ENCODE data around the gene ASB3.
"Not testable (repeated sequence)": the region's sequence is repeated elsewhere in the genome, so short reads cannot be mapped to it uniquely, and the experiment has no call there.

The ASB3 gene

GRCh38 chr2:53767405-53768241 lies 19.1 kb downstream of the ASB3 start, which contains the start of gene CHAC2:
Gene CHAC2 (plus strand): TSS chr2:53767804. CDS start chr2:53767887, 83 bp downstream.
- TF ChIP-seq, protein P1, sequence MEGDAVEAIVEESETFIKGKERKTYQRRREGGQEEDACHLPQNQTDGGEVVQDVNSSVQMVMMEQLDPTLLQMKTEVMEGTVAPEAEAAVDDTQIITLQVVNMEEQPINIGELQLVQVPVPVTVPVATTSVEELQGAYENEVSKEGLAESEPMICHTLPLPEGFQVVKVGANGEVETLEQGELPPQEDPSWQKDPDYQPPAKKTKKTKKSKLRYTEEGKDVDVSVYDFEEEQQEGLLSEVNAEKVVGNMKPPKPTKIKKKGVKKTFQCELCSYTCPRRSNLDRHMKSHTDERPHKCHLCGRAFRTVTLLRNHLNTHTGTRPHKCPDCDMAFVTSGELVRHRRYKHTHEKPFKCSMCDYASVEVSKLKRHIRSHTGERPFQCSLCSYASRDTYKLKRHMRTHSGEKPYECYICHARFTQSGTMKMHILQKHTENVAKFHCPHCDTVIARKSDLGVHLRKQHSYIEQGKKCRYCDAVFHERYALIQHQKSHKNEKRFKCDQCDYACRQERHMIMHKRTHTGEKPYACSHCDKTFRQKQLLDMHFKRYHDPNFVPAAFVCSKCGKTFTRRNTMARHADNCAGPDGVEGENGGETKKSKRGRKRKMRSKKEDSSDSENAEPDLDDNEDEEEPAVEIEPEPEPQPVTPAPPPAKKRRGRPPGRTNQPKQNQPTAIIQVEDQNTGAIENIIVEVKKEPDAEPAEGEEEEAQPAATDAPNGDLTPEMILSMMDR (IDR thresholded peaks at IDR 0.05; ENCODE audit: insufficient read depth, low read length, missing control alignments): peak; percentile 49
- peak within 1 kb of the TSS; percentile 77 for H3K4me3 ChIP-seq (ENCODE audit: low read depth, low read length)
- no peak for DNase-seq (ENCODE audit: low read depth, low spot score)
- CTCF ChIA-PET: interaction anchor here (0.7 to 1.8 kb wide), 4 partner anchors 9 to 28 kb away, joined by 3 to 10 read pairs (median 6); partner anchors contain the start of genes ASB3 and ERLEC1
- POLR2A ChIA-PET: interaction anchor here (0.7 to 0.9 kb wide), 2 partner anchors 16 to 19 kb away, joined by 3 read pairs; partner anchors contain the start of genes ASB3 and ERLEC1

DNA sequence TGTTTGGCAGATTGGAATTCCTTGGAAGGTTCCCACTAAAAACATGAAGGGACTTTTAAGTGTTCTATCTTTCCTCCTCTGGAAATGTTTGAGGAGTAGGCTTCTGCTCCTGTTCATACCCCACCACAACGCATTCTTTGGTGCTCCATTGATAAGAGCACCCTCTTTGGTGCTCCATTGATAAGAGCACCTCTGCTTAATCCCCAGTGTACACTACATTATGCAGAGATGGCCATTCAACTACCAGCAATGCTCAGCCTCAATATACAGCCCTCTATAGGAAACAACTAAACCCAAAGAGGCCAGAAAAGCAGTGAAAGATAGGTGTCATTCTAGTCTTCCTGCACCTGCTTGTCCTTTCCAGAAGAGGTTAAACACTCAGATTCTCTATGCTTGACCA lies 21.0 kb downstream of the ASB3 start:
- no peak for DNase-seq (ENCODE audit: low read depth, low spot score)
- CTCF ChIA-PET: no interaction called here
- no peak overlapping the region for H3K4me3 ChIP-seq (ENCODE audit: low read depth, low read length)
- TF ChIP-seq, protein P1 (IDR thresholded peaks at IDR 0.05; ENCODE audit: insufficient read depth, low read length, missing control alignments): no peak
- POLR2A ChIA-PET: no interaction called here

DNA sequence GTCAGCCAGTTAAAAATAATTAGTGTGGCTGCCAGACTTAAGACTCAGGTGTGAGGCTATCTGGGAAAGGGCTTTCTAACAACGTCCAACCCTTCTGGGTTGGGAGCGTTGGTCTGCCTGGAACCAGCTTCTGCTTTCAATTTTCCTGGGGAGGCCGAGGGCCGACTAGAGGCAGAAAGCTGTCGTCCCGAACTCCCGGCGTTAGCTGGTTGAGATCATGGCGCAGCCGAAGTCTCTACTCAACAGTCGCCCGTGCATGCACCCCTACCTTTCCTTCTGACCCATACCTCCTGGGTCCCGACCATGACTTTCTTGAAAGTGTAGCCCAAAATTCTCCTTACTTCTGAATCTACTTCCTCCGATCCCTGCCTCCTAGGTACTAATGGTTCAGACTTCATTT lies 29.5 kb downstream of the ASB3 start:
- CTCF ChIA-PET: interaction anchor here (1.2 kb wide), 1 partner anchor 17 kb away, joined by 3 read pairs; no protein-coding TSS in a partner anchor
- POLR2A ChIA-PET: interaction anchor here (0.6 kb wide), 1 partner anchor 31 kb away, joined by 4 read pairs; no protein-coding TSS in a partner anchor
- not testable (repeated sequence) for H3K4me3 ChIP-seq (ENCODE audit: low read depth, low read length); DNase-seq (ENCODE audit: low read depth, low spot score)

DNA sequence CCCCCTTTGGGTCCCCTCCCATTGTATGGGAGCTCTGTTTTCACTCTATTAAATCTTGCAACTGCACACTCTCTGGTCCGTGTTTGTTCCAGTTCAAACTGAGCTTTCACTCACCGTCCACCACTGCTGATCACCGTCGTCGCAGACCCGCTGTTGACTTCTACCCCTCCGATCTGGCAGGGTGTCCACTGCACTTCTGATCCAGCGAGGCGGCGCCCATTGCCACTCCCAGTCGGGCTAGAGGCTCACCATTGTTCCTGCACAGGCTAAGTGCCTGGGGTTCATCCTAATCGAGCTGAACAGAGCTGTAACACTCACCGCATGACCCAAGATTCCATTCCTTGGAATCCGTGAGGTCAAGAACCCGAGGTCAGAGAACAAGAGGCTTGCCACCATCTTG lies 30.1 kb downstream of the ASB3 start:
- POLR2A ChIA-PET: interaction anchor here (0.6 kb wide), 1 partner anchor 31 kb away, joined by 4 read pairs; no protein-coding TSS in a partner anchor
- no peak for DNase-seq (ENCODE audit: low read depth, low spot score)
- TF ChIP-seq, protein P1 (IDR thresholded peaks at IDR 0.05; ENCODE audit: insufficient read depth, low read length, missing control alignments): no peak
- CTCF ChIA-PET: interaction anchor here (1.2 kb wide), 1 partner anchor 17 kb away, joined by 3 read pairs; no protein-coding TSS in a partner anchor
- H3K4me3 ChIP-seq (ENCODE audit: low read depth, low read length): no peak overlapping the region

GRCh38 chr2:53755121-53755520 lies 31.6 kb downstream of the ASB3 start:
- no peak overlapping the region for H3K4me3 ChIP-seq (ENCODE audit: low read depth, low read length)
- TF ChIP-seq, protein P1 (IDR thresholded peaks at IDR 0.05; ENCODE audit: insufficient read depth, low read length, missing control alignments): no peak
- POLR2A ChIA-PET: no interaction called here
- CTCF ChIA-PET: no interaction called here
- DNase-seq (ENCODE audit: low read depth, low spot score): no peak

GRCh38 chr2:53753041-53753440 lies 33.7 kb downstream of the ASB3 start:
- TF ChIP-seq, protein P1 (IDR thresholded peaks at IDR 0.05; ENCODE audit: insufficient read depth, low read length, missing control alignments): no peak
- CTCF ChIA-PET: no interaction called here

More at GRCh38 chr2:53753041-53753440, 33.7 kb downstream of the ASB3 start:
- DNase-seq (ENCODE audit: low read depth, low spot score): no peak
- no peak overlapping the region for H3K4me3 ChIP-seq (ENCODE audit: low read depth, low read length)
- POLR2A ChIA-PET: no interaction called here

Measured in AG04449 (cell line).